Measurements from ENCODE around the gene KISS1R.

DNA sequence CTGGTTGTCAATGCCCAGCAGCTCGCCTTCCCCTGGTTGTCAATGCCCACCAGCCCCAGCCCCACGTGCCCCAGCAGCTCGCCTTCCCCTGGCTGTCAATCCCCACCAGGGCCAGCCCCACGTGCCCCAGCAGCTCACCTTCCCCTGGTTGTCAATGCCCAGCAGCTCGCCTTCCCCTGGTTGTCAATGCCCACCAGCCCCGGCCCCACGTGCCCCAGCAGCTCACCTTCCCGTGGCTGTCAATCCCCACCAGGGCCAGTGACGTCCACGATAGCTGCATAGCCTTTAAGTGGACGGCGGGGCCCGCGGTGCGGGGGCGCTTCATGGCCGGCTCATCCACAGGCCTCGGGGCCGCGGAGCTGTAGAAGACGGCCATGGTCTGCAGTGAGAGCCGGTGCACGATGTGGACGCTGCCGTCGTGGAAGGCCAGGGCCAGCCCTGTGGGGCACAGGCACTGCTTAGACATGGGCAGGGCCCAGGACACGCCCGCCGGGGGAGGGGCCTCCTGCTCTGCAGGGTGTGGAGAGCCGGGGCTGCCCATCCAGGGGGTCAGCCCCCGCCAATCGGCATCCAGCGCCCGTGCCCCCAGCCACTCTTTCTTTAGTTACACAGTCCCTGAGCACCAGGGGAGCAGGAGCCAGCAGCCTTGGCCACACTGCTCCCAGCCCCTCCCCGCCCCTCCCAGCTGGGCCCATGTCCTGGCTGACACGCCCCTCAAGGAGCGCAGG, 37.3 kb upstream of the KISS1R start:
- TF ChIP-seq CTCF (IDR thresholded peaks at IDR 0.05) (no peak), POLR2AphosphoS5 (IDR thresholded peaks at IDR 0.05) (no peak), POLR2A (IDR thresholded peaks at IDR 0.05) (no peak)

All from suprapubic skin (tissue), 4 donors.